ENCODE results near the gene WNT10A. TPM values are rescaled to one million over a fixed set of nuclear protein-coding genes. Genes with fewer than 3 reads are reported as not detected.

WNT10A gene
- total and polyA plus RNA-seq, 10 of the 15 experiments (the other 5 are each of a cell fraction or from before 2014, with no cell fraction given) = 0.61 to 45.0 (median 6.9) TPM

GRCh38 chr2:218880102-218880858 is at the start of gene WNT10A (continued):
- TF ChIP-seq CBX3 (IDR thresholded peaks at IDR 0.05; ENCODE audit: borderline replicate concordance, low read depth) = no peak
- peak; percentile 28 for TF ChIP-seq BCL3 (IDR thresholded peaks at IDR 0.05; ENCODE audit: borderline replicate concordance, insufficient read depth, low read depth, low read length, poor library complexity, severe bottlenecking)
- TF ChIP-seq SUZ12 (IDR thresholded peaks at IDR 0.05; ENCODE audit: unreplicated experiment) = no peak
- peak; percentile 58; the same call in 1 of the 2 replicates for TF ChIP-seq JUND (IDR thresholded peaks at IDR 0.05; ENCODE audit: low read depth, low read length)
- no peak for TF ChIP-seq TCF7 (IDR thresholded peaks at IDR 0.05; ENCODE audit: borderline replicate concordance)
- no peak for TF ChIP-seq ELK1 (IDR thresholded peaks at IDR 0.05; ENCODE audit: low read depth, low read length)
- no peak for TF ChIP-seq CREB1 (IDR thresholded peaks at IDR 0.05; ENCODE audit: low read depth)
- TF ChIP-seq LARP7 (IDR thresholded peaks at IDR 0.05) = peak; percentile 66; the same call in 1 of the 2 replicates
- peak; percentile 54; the same call in 1 of the 2 replicates for TF ChIP-seq RB1 (IDR thresholded peaks at IDR 0.05; ENCODE audit: borderline replicate concordance)
- no peak for TF ChIP-seq ESRRA (IDR thresholded peaks at IDR 0.05; ENCODE audit: low read length)
- TF ChIP-seq CBX5 (IDR thresholded peaks at IDR 0.05; ENCODE audit: low read depth) = no peak
- no peak for TF ChIP-seq ZBTB40 (IDR thresholded peaks at IDR 0.05; ENCODE audit: borderline replicate concordance)
- TF ChIP-seq NR2C1 (IDR thresholded peaks at IDR 0.05) = no peak; the same call in 1 of the 2 replicates
- TF ChIP-seq ZSCAN29 (IDR thresholded peaks at IDR 0.05) = peak; percentile 32; the same call in 1 of the 2 replicates
- TF ChIP-seq CREM (IDR thresholded peaks at IDR 0.05; ENCODE audit: low read depth) = peak; percentile 83
- TF ChIP-seq ZBTB11 (CRISPR knock-in tag; IDR thresholded peaks at IDR 0.05) = no peak
- TF ChIP-seq IKZF1 (conservative IDR thresholded peaks at IDR 0.05) = peak; percentile 94
- no peak for TF ChIP-seq TARDBP (IDR thresholded peaks at IDR 0.05; ENCODE audit: borderline replicate concordance)
- TF ChIP-seq YY1 (IDR thresholded peaks at IDR 0.05; ENCODE audit: low read depth, low read length) = no peak

All from GM12878 (cell line).